ENCODE measurements around the gene LCLAT1.
A peak's percentile ranks its signal among the peaks of the same experiment; 100 is the strongest.

LCLAT1 gene

GRCh38 chr2:30447149-30448045, at the start of gene LCLAT1:
TSS of gene LCLAT1 (plus strand) at chr2:30447246. CDS start at chr2:30525591, 78,345 bp downstream.
- peak; percentile 73 to 83 for DNase-seq (ENCODE audit: extremely low read depth in 1 of 2, low read depth in 1 of 2)

GRCh38 chr2:30398084-30398873, 48.8 kb upstream of the LCLAT1 start:
- no peak for DNase-seq (ENCODE audit: extremely low read depth in 1 of 2, low read depth in 1 of 2)

- no peak for DNase-seq (ENCODE audit: extremely low read depth in 1 of 2, low read depth in 1 of 2)
Observed at GRCh38 chr2:30400151-30400954, 46.7 kb upstream of the LCLAT1 start.

- no peak for DNase-seq (ENCODE audit: extremely low read depth in 1 of 2, low read depth in 1 of 2)
Observed at GRCh38 chr2:30402441-30403182, 44.4 kb upstream of the LCLAT1 start.

GRCh38 chr2:30403592-30404312, 43.3 kb upstream of the LCLAT1 start:
- DNase-seq (ENCODE audit: extremely low read depth in 1 of 2, low read depth in 1 of 2), result no peak

GRCh38 chr2:30404319-30405259, 42.5 kb upstream of the LCLAT1 start:
- DNase-seq (ENCODE audit: extremely low read depth in 1 of 2, low read depth in 1 of 2), result no peak

- DNase-seq (ENCODE audit: extremely low read depth in 1 of 2, low read depth in 1 of 2), result no peak
Observed at GRCh38 chr2:30405260-30405605, 41.8 kb upstream of the LCLAT1 start.

GRCh38 chr2:30406853-30407252, 40.2 kb upstream of the LCLAT1 start:
- DNase-seq (ENCODE audit: extremely low read depth in 1 of 2, low read depth in 1 of 2), result no peak

- no peak for DNase-seq (ENCODE audit: extremely low read depth in 1 of 2, low read depth in 1 of 2)
Observed at GRCh38 chr2:30408961-30409387, 38.1 kb upstream of the LCLAT1 start.

GRCh38 chr2:30410217-30410616, 36.8 kb upstream of the LCLAT1 start:
- DNase-seq (ENCODE audit: extremely low read depth in 1 of 2, low read depth in 1 of 2), result no peak

GRCh38 chr2:30412047-30412683, 34.9 kb upstream of the LCLAT1 start:
- DNase-seq (ENCODE audit: extremely low read depth in 1 of 2, low read depth in 1 of 2), result no peak

- DNase-seq (ENCODE audit: extremely low read depth in 1 of 2, low read depth in 1 of 2), result no peak
Observed at GRCh38 chr2:30412684-30413570, 34.1 kb upstream of the LCLAT1 start.

- no peak for DNase-seq (ENCODE audit: extremely low read depth in 1 of 2, low read depth in 1 of 2)
Observed at GRCh38 chr2:30414961-30415360, 32.1 kb upstream of the LCLAT1 start.

GRCh38 chr2:30417253-30417652, 29.8 kb upstream of the LCLAT1 start:
- no peak for DNase-seq (ENCODE audit: extremely low read depth in 1 of 2, low read depth in 1 of 2)

- no peak for DNase-seq (ENCODE audit: extremely low read depth in 1 of 2, low read depth in 1 of 2)
Observed at GRCh38 chr2:30421026-30421603, 25.9 kb upstream of the LCLAT1 start.

- DNase-seq (ENCODE audit: extremely low read depth in 1 of 2, low read depth in 1 of 2), result no peak
Observed at GRCh38 chr2:30421604-30422443, 25.2 kb upstream of the LCLAT1 start.

Measured in stimulated activated CD8-positive, alpha-beta memory T cell treated with anti-CD3 and anti-CD28 coated beads, Interleukin-7, amount 100 ng/mL, for 48 hours (primary cell).